ENCODE measurements around the gene LINC00237.

LINC00237 gene

GRCh38 chr20:21099751-21100577 is 6.2 kb downstream of the LINC00237 start:
- no peak for TF ChIP-seq POLR2A (IDR thresholded peaks at IDR 0.05; ENCODE audit: low read depth, low read length)
- DNase-seq (ENCODE audit: insufficient read length, low spot score) = no peak
- FAIRE-seq = no peak

GRCh38 chr20:21096321-21097043 is 9.7 kb downstream of the LINC00237 start:
- DNase-seq (ENCODE audit: insufficient read length, low spot score) (peak; percentile 82), FAIRE-seq (peak; percentile 70)
- no peak for TF ChIP-seq POLR2A (IDR thresholded peaks at IDR 0.05; ENCODE audit: low read depth, low read length)

GRCh38 chr20:21092806-21093205 is 13.4 kb downstream of the LINC00237 start:
- FAIRE-seq = no peak
- TF ChIP-seq POLR2A (IDR thresholded peaks at IDR 0.05; ENCODE audit: low read depth, low read length) = no peak
- no peak for DNase-seq (ENCODE audit: insufficient read length, low spot score)

- TF ChIP-seq POLR2A (IDR thresholded peaks at IDR 0.05; ENCODE audit: low read depth, low read length) = no peak
- DNase-seq (ENCODE audit: insufficient read length, low spot score) = no peak
- FAIRE-seq = no peak
These were observed 15.4 kb downstream of the LINC00237 start for GRCh38 chr20:21090721-21091120.

DNA sequence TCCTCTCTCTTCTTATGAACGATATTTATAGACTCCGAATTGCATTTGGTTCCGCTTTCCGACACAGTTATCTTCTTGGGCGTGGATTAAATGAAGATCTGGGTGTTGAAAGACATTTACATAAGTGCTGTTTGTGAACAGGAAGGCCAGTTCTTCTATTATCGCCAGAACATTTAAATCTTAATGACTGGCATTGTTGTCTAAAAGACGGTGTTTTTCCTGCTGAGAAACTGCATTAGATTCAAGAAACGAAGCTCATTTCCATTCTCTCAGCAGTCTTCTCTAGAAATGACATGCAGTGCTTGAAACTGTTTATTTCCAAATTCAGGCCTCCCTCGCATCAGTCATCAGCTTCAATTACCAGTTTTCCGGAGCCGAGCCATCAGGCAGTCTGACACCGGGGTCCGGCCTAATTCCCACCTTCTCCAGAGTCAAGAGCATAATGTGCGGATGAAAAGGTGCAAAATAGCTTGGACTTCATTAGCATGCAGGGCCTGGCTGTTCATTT is 16.0 kb downstream of the LINC00237 start:
- no peak for TF ChIP-seq POLR2A (IDR thresholded peaks at IDR 0.05; ENCODE audit: low read depth, low read length)
- FAIRE-seq (no peak), DNase-seq (ENCODE audit: insufficient read length, low spot score) (no peak)

DNA sequence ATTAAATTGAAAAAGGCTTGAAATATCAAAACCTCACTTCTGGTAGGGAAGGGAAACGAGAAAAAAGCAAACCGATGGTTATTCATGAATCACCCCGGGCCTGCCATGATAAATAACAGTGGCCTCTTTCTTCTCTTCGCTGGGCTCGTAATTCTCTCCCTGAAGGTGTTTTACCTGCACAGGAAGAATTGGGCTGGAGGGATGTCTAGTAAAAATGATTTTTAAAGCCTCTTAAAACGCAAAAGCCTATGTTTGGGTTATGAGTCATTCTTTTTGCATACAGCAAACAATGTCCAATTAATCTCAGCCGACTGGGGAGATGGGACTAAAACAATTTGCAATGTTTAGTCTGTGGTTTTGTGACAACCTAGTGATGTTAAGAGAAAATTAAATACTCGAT is 16.8 kb downstream of the LINC00237 start:
- no peak for TF ChIP-seq POLR2A (IDR thresholded peaks at IDR 0.05; ENCODE audit: low read depth, low read length)
- DNase-seq (ENCODE audit: insufficient read length, low spot score) (no peak), FAIRE-seq (no peak)

- FAIRE-seq (no peak), DNase-seq (ENCODE audit: insufficient read length, low spot score) (no peak)
- no peak for TF ChIP-seq POLR2A (IDR thresholded peaks at IDR 0.05; ENCODE audit: low read depth, low read length)
These were observed 18.2 kb downstream of the LINC00237 start for GRCh38 chr20:21087862-21088540.

DNA sequence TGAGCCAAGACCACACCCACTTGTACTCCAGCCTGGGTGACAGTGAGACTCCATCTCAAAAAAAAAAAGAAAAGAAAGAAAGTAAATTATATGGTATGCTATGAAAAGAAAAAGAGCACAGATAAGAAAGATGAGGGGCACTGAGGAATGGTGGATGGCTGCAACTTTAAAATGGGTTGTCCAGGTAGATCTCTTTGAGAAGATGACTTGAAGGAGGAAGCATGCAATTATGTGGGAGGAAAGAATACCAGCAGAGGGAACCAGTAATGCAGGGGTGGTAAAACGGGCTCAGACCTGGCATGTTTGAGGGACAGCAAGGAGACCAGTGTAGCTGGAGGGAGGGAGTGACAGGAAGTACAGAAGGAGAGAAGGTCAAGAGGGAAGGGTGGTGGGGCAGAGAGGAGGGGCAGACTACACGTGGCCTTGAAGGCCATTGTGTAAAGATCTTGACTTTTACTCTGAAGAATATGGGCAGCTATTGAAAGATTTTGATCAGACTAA is 22.3 kb downstream of the LINC00237 start:
- DNase-seq (ENCODE audit: insufficient read length, low spot score) (no peak), FAIRE-seq (no peak)
- no peak for TF ChIP-seq POLR2A (IDR thresholded peaks at IDR 0.05; ENCODE audit: low read depth, low read length)

DNA sequence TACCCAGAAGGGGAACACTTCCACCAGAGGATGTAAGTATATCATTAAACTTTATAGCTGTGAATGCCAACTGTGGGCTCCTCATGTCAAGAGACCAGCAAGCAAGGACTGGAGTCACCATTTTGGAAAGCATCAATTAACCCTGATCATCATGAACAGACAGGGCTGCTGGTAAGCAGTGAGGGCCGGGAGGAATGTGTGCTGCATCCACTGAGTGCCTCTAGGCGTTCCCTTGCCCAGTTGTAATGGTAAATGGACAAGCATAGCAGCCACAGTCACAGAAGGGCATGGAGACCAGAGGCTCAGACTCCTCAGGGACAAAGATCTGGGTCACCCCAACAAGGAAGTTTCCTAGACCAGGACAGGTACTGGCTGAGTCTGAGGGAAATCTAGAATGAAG is 23.6 kb downstream of the LINC00237 start:
- no peak for TF ChIP-seq POLR2A (IDR thresholded peaks at IDR 0.05; ENCODE audit: low read depth, low read length)
- FAIRE-seq = no peak

GRCh38 chr20:21077809-21078345 is 28.3 kb downstream of the LINC00237 start:
- no peak for DNase-seq (ENCODE audit: insufficient read length, low spot score)
- no peak for TF ChIP-seq POLR2A (IDR thresholded peaks at IDR 0.05; ENCODE audit: low read depth, low read length)
- FAIRE-seq = no peak

More for the DNA sequence above, 23.6 kb downstream of the LINC00237 start:
- no peak for DNase-seq (ENCODE audit: insufficient read length, low spot score)

- FAIRE-seq (no peak), DNase-seq (ENCODE audit: insufficient read length, low spot score) (no peak)
- TF ChIP-seq POLR2A (IDR thresholded peaks at IDR 0.05; ENCODE audit: low read depth, low read length) = no peak
These were observed 30.1 kb downstream of the LINC00237 start for GRCh38 chr20:21076073-21076472.

GRCh38 chr20:21075471-21075870 is 30.7 kb downstream of the LINC00237 start:
- DNase-seq (ENCODE audit: insufficient read length, low spot score) (no peak), FAIRE-seq (no peak)
- no peak for TF ChIP-seq POLR2A (IDR thresholded peaks at IDR 0.05; ENCODE audit: low read depth, low read length)

DNA sequence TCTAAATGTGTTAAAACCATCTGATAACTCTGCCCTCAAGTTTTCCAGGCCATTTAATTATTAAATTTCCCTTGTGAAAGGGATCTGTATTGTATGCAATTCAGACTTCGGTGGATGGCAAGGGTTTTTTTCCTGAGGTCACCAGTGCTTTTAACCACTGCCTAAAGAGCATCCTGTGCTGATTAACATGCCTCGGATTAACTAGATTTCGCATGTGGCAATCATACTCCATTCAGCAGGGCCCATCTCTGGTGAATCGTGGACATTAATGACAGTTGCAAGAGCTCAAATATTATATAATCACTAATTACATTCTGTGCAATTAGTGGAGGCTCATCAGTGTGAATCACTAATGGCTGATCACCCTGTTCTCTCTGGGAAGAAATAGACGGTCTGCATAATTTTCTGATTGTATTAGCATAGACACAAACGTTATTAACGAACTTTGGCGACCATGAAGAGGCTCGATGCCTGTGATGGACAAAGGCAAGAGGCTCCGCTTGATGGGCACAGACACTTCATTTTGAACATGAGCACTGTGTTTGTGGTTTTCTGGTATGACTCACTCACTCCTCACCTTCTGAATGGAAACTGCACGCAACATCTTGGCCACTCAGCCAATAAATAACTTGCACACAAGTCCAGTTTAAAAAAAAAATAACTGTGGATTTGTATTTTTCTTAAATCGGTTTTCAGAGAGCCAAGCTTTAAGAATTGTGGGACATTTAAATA is 31.4 kb downstream of the LINC00237 start:
- FAIRE-seq (no peak), DNase-seq (ENCODE audit: insufficient read length, low spot score) (no peak)
- TF ChIP-seq POLR2A (IDR thresholded peaks at IDR 0.05; ENCODE audit: low read depth, low read length) = no peak

Measured in H54 (cell line).